ENCODE data around the gene TXNL1. TPM values are rescaled to one million over a fixed set of nuclear protein-coding genes. Genes with fewer than 3 reads are reported as not detected.

TXNL1 gene
- total RNA-seq, 1 experiment from 2014 or later, result 90.4 TPM

GRCh38 chr18:56647951-56648893, 9.8 kb upstream of the TXNL1 start:
- H3K9ac ChIP-seq (ENCODE audit: extremely low read depth, insufficient read length, low read length), result no peak overlapping the region
- no peak overlapping the region for H3K27ac ChIP-seq (ENCODE audit: insufficient read length, low read depth, low read length)
- H4K8ac ChIP-seq (replicated peaks; ENCODE audit: insufficient read length, low read depth, low read length), result no peak overlapping the region
- no peak overlapping the region for H3K56ac ChIP-seq (ENCODE audit: insufficient read length, low read depth, low read length)
- no peak overlapping the region for H2AFZ ChIP-seq (ENCODE audit: low read length)
- no peak overlapping the region for H3K4me3 Mint-ChIP-seq
- no peak overlapping the region for H3K23ac ChIP-seq (ENCODE audit: insufficient read length, low read depth, low read length)
- no peaks in the 10 kb centered on the region; the same call in 1 of the 2 replicates for H3K4me1 ChIP-seq (ENCODE audit: insufficient read depth, low read length)
- H2BK12ac ChIP-seq (ENCODE audit: insufficient read length, low read depth, low read length), result no peak overlapping the region
- H2BK120ac ChIP-seq (ENCODE audit: low read depth, low read length, poor library complexity, severe bottlenecking), result no peak overlapping the region
- no peaks in the 10 kb centered on the region; a peak in 1 of 7 replicates for H3K36me3 Mint-ChIP-seq (ENCODE audit: insufficient read depth in 1 of 3, low read depth in 3 of 3)
- H4K91ac ChIP-seq (ENCODE audit: insufficient read length, low read depth, low read length), result no peak overlapping the region
- no peaks in the 10 kb centered on the region; a peak in 1 of 5 replicates for H3K9me3 Mint-ChIP-seq
- no peak overlapping the region for H2BK20ac ChIP-seq (ENCODE audit: low read depth, low read length, poor library complexity, severe bottlenecking)
- WGBS (ENCODE audit: extremely low coverage, insufficient read length, low lambda C conversion rate), result no CpG with 5 or more reads among the region's 3 CpGs
- no peak overlapping the region for H2BK5ac ChIP-seq (ENCODE audit: insufficient read length, low read length)
- no peak overlapping the region for H3K14ac ChIP-seq (ENCODE audit: insufficient read depth, low read length)
- peaks cover 6% of the 10 kb centered on the region for H3K23me2 ChIP-seq (ENCODE audit: insufficient read length, low read depth, low read length, poor library complexity, severe bottlenecking)
- no peaks in the 10 kb centered on the region for H3K9me3 ChIP-seq (ENCODE audit: control insufficient read depth, low read depth, low read length)
- no peak overlapping the region for H4K5ac ChIP-seq (ENCODE audit: insufficient read length, low read depth, low read length)
- H2AK5ac ChIP-seq (ENCODE audit: insufficient read length, low read length), result no peak overlapping the region
- H3K4me2 ChIP-seq (ENCODE audit: insufficient read depth, insufficient read length, low read length), result no peak overlapping the region
- no peak overlapping the region for H3K4ac ChIP-seq (ENCODE audit: low read depth, low read length)
- H3K4me1 Mint-ChIP-seq, result peaks cover 13% of the 10 kb centered on the region in 2 experiments
- H2BK15ac ChIP-seq (ENCODE audit: low read depth, low read length), result no peak overlapping the region
- H3K79me1 ChIP-seq (ENCODE audit: insufficient read depth, low read depth, low read length, poor library complexity, severe bottlenecking), result peaks cover 3% of the 10 kb centered on the region
- 0 out of 2 replicates have a peak, but pooled peaks cover 4% of the 10 kb centered on the region for H3K79me2 ChIP-seq (ENCODE audit: insufficient read depth, low read length)
- H3K27ac Mint-ChIP-seq, result no peak overlapping the region
- H3K27me3 Mint-ChIP-seq (ENCODE audit: low read depth), result no peaks in the 10 kb centered on the region
- no peaks in the 10 kb centered on the region for H4K20me1 ChIP-seq (ENCODE audit: control insufficient read depth, insufficient read depth, insufficient read length)
- H3K27me3 ChIP-seq (ENCODE audit: insufficient read depth, low read length), result no peaks in the 10 kb centered on the region
- TF ChIP-seq CTCF (conservative IDR thresholded peaks at IDR 0.05), result no peak
- DNase-seq, result no peak
- H3K18ac ChIP-seq (ENCODE audit: insufficient read length, low read depth, low read length), result no peak overlapping the region
- H3T11ph ChIP-seq (ENCODE audit: low read length), result no peak overlapping the region
